Activated CD8-positive, alpha-beta memory T cell treated with anti-CD3 and anti-CD28 coated beads for 4 hours (primary cell): ENCODE results near the gene ST6GALNAC3.
A peak's percentile ranks its signal among the peaks of the same experiment; 100 is the strongest.

Source experiments
- DNase-seq, 2 donors: peaks; one replicate each; pipeline ENCODE4 v3.0.0-alpha.2; 2020; ENCODE audit warnings: low read depth in 2 of 2

Gene ST6GALNAC3

DNA sequence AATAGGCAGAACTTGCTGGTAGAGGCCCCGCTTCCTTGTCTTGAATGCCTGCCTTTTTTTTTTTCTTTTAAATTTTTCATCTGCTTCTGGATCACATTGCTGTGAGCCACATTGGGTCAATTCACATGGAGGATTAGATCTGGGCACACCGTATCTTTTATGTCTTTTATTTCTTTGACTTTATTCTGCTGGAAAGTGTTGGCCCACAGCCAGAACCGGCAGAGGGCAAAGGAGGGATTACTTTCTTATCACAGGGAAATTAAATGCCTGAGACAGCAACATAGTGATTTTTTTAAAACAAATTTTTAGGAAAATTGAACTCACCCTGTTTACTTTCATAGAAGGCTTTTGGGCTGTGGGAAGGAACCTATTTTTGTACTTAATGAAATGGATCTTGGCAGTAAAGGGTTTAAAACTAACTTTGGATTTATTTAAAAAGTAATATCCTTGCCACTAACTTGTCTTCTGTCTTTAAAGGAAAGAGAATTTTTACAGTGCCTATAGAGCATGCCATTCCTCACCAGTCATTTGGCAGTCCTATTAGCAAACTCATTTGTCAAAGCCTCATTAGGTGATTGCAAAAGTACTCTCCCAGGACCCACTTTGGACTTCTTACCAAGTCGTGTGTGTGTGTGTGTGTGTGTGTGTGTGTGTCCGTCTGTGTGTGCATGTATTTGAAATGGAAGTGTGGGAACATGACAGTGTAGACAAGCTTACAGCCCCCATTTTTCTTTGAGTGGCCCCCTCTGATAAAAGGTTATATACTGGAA, 68.4 kb downstream of the ST6GALNAC3 start:
- DNase-seq, result no peak

DNA sequence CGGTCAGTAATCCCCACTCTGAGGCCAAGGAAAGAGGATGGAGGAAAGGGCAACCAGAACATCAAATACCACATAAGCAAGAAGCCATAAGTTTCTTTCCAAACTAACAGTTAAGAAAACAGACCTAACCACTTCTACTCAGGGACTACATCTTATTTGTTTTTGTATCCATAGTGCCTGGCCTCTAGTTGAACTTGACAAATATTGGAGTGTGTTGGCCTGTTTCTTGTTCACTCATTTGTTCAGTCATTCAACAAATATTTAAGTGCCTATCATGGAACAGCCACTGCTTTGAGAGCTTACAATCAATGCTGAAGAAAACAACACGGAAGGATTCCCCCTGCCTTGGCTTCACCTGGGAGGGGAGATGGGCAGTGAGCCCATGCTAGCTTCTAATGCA, 69.7 kb downstream of the ST6GALNAC3 start:
- no peak for DNase-seq

DNA sequence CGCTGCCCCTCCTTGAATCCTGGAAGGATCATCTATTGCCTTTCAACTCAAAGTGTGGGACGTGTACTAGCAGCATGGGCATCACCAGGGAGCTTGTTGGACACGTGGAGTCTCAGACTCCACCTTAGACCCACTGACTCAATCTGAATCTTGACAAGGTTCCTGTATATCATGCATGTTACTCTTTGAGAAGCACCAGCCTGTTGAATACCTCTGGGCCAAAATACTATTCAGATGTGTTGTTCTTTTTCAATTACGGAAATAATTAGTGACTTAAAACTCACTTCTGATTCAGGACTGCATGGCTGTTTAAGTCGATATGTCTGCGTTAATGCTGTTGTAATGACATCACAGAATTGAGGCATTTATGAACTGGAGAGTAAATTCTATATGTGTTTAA, 70.8 kb downstream of the ST6GALNAC3 start:
- no peak for DNase-seq

DNA sequence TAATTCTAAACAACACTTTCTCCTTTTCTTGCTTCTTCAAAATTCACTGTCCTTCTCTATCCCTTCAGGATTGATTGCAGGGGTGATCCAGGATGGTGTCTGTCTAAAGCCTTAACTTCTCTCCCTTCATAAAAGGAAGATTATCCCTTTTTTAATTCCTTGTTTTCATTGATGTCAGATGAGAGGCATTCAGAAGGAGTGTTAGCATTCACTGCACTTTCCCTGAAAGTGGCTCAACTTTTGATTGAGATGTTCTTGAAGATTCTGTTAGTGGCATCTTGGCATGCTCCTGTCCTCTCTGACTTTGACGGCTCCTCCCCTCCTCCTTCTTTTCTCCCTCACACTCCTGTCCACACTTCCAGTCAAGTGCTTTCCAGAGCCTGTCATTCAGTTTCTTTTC, 71.6 kb downstream of the ST6GALNAC3 start:
- no peak for DNase-seq

DNA sequence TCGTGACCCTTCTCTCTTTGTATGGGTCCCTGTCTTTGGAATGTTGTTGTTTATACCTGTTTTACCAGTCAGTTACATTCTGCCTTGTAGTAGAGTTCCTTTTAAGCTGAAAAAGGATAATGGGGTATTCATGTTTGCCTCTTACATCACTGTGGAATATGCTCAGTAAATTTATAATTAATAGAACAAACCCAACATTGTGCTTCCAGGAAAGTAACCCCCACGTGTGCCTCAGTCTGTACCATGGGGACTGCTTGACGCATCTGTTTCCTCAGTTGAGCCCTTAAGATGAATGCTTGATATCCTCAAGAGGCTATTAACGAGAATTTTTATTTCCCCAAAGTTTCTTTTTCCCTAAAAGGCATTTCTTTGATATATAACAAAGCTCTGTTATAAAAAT, 73.4 kb downstream of the ST6GALNAC3 start:
- no peak for DNase-seq

DNA sequence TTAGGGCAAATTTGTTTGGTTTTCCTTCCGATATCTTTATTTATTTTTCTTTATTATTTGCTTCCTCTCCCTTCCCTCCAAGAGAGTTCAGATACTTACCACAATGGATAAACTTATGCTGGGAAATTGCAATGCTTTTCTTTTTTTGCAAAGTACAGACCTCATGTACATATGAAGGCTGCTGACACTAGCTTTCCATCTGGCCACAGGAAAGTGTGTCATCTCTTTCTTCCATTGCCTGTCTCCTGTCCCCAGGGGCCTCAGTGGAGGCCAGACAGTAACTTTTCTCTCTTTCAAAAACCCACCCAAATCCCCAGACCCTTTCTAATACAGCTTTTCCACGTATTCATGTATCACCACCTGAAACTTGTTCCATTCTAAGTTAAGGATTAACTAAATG, 73.9 kb downstream of the ST6GALNAC3 start:
- no peak for DNase-seq

DNA sequence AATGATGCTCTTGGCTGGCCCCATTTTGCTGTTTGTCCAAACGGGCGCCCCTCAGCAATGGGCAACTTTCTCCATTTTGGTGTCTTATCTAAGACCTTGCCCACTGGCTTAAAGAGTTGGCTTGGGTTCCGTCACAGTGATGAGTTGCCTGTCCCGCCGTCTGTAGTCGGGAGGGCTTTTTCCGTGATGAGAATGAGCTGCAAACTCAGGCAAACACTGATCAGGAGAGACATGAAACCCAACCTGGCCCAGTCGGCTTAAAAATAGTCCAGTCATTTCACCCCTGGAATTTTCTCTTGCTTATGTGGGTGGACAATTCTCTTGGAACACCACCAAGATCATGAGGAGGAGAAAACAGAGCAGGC, 79.3 kb downstream of the ST6GALNAC3 start:
- no peak for DNase-seq

DNA sequence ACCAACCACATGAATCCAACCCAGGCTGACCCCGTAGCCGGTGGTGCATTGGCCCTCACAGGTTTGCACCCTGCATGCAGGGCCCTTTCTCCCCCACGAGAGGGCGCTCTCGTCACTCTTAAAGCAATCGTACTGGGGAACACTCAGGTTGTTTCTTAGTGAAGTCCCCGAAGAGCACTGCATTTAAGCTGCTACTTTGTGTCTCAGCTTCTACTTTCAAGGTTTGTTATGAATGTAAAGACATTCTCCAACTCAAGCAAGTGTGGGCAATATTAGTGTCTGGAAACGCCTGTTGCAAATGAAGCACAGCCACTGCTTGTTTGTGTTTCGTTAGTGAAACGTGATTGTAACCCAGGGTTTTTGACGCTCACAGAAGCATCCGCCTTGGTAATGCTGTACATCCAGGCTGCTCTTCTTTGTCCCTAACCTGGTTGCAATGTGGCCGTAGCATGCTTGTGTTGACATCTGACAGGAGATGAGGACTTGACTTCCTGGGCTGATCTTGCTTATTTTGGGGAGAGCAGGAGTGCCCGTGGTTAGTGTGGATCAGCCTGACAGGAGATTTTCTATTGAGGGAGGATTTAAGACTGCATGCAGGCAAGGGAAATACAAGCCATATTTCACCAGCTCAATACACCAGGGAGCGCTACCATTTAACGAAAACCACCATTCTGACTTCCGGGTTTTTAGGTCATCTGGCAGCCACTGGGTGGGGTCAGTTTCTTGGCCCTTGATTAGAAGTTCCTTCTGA, 79.8 kb downstream of the ST6GALNAC3 start:
- DNase-seq, result peak; percentile 56 to 58

DNA sequence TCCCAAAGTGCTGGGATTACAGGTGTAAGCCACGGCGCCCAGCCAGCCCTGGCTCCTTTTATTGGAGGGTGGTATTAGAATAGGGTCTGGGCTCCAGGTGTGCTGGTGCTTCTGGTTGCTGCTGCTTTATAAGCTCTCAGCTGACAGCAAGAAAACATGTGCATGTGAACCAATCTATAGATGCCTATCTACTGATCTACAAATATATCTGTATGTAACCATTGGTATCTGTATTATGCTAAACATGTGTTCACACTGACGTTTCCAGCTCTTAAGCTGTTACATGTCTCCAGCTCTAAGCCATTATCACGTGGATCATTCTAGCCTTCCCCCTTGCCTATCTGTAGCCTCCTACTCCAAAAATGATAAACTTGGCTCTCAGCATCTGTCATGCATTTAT, 82.4 kb downstream of the ST6GALNAC3 start:
- DNase-seq, result no peak

DNA sequence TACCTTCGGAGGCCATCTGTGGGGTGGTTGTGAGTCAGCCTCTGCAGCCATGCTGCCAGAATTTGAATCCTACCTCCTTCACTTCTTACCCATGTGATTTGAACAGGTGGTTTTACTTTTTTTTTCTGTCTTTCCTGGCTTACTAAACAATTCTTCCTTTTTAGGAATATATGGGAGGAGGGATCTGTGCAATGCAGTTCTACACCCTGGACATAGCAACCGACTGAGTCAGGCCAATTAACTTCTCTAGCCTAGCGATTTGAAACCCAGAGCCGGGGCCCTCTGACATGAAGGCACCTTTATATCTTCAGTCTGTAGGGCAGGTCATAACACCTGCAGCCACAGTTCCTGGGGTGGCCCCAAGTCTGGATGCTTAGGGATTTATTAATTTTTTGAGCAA, 83.6 kb downstream of the ST6GALNAC3 start:
- no peak for DNase-seq

DNA sequence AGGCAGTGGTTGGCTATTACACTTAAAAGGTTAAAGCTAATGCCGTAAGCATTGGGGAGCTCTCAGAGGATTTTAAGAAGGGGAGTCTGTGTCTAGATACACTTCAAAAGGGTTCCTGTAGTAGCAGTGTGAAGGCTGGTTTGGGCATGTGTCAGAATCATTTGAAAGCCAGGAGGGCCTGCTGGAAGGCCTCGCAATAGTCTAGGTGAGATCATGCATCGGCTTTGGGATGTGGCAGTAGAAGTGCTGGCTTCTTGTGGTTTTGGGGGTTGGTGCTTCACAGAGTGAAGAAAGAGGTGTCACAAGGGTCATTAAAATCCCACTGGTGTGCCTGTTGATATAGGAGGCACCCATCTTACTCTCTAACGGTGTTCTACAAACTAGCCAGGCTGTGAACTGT, 85.7 kb downstream of the ST6GALNAC3 start:
- no peak for DNase-seq

DNA sequence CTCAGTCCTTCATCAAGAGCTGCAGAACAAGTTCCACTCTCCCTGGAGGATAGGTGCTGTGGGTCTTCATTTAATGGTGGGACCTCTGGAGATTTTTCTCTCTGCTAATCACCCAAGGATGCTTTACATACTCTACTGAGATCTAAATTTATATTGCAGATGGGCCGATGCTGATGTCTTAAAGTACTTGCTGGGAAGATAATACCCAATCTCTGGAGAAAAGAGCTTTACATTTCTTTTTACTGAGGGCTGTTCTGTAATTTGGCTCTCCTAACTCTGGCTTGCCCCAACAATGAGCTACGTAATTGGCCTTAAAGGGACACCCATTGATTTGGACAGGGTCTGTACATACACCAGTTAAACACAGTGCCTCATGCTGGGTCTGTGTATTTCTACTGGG, 86.9 kb downstream of the ST6GALNAC3 start:
- no peak for DNase-seq

DNA sequence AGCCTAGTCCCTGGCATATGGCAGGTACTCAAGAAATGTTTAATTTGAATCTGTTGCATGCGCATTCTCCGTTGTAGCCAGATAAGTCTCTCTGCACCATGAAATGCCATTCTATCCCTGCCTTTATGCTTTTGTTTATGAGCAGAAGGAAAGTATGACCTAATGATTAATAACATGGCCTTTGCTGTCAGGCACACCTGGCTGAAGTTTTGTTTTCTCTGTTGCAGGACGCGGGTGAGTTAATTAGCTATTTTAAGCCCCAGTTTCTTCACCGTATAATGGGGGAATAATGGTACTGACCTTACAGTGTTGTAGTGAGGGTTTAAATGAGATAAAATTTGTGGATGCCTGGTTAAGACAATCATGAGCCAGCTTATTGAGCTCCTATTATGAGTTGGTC, 87.7 kb downstream of the ST6GALNAC3 start:
- no peak for DNase-seq

DNA sequence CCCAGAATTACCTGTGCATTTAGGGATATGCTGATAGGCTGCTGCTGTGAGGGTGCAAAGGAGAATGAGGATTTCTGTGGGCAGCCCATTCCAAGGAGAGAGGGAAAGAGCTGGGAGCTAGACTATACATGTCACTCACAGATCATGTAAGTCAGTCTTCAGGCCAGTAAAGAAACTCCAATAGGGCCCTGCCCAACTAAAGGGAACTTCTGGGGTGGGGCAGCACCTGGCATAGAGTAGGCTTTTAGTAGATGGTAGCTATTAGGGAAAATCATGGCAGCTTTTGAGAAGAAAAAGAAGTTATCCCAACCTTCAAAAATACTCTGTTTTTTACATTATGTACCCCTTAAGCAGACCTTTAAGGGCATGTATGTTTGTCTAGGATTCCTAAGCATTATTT, 89.6 kb downstream of the ST6GALNAC3 start:
- DNase-seq, result no peak

DNA sequence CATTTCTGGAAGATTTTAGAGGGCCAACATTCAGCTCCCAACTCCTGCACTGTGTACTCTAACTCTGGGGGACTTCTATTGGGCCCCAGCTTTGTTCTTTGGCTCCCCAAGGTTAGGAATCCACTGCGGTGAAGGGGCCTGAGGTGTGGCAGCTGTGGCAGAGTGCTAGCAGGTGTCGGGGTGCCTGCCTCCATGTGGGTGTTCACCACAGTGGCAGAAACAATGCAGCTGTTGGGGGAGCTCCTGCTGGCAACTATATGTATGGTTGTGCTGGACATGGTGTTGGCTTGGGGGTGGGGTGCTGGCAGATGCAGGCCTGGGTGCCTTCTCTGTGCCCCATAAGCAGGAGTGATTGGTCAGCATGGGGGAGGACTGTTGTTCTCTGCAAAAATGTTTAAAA, 95.5 kb downstream of the ST6GALNAC3 start:
- no peak for DNase-seq

DNA sequence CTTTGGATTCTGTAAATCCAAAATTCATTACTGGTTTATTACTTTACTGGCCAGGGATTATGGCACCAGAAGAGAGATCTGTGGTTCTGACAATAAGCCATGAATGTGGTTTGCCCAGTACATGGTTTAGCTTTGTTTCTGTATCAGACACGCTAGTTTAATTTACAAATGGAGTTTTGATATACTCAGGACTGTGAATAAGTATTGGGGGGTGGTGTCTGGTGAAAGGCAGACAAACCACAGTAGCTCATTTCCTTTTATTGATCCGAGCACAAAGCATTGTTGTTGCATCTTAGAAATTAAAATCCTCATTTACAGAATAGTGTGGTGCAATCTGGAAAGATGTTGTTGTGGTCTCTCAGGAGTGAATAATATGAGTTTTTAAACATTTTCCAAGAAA, 96.0 kb downstream of the ST6GALNAC3 start:
- DNase-seq, result no peak

DNA sequence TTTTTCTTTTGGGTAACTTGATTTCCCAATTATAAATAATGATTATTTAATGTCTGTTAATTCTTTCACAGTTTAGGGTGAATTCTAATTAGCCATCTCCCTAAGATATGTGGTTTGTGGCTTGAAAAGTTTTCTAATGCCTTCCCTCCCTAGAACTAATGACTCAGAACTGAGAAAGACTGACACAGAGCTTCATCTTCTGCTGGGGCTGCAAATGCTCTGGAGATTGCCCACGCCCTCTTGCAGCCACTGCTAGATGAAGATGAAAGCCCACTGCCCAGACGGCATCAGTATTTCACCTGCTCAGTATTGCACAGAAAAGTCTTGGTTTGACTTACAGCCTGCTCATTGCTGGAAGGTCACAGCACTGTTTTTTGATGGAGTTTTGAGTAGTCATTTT, 101.5 kb downstream of the ST6GALNAC3 start:
- DNase-seq, result no peak

DNA sequence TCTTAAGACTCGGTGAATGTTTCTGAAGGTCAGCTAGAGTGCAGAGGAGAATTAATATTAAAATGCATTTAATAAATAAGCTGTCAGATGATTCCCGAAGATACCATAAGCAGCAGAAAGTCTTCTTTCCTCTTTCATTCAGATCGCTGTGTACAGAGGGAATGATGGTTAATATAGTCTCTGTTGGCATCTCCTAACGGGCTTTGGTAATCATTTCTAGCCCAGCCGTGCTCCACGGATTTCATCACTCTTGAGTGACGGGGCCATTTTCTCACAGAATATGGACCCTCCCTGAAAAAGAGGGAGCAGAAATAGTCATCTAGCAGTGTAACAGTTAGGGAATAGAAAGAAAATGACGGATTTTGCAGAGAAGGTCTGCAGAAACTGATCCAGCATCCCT, 103.1 kb downstream of the ST6GALNAC3 start:
- DNase-seq, result no peak

DNA sequence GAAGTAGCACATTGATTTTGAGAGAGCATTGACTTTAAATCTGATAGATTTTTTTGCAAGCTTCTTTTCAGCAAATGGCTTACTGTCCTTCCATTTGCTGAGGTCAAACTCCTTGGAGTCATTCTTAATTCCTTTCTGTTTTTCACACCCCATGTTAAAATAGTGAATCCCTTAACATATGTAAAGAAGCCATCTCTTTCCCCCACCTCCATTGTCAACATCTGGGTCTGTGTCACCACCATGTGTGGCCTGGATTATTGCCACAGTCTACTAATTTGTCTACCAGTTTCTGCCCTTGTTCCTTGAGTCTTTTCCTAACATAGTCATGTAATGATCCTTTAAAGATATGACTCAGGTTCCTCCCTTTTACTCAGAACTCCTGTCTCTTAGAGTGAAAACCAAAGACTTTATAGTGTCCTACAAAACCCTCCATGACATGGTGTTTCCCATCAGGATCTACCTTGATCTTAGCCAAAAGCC, 104.7 kb downstream of the ST6GALNAC3 start:
- no peak for DNase-seq

DNA sequence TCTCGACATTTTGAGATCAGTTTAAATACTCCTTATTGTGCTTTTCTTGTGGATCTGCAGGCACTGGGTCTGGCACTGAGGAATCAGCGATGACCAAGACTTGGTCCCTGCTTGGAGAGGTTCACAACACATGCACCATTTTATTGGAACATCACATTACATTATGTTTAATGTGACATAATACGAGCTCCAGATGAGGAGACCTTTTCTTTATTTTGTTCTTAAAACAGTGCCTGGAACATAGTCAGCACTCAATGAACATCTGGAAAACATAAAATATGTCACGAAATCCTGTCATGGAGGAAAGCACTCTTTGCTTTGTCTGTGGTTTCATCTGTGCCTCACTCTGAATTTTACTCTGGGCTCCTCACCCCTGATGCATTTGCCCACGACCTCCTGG, 110.7 kb downstream of the ST6GALNAC3 start:
- no peak for DNase-seq

DNA sequence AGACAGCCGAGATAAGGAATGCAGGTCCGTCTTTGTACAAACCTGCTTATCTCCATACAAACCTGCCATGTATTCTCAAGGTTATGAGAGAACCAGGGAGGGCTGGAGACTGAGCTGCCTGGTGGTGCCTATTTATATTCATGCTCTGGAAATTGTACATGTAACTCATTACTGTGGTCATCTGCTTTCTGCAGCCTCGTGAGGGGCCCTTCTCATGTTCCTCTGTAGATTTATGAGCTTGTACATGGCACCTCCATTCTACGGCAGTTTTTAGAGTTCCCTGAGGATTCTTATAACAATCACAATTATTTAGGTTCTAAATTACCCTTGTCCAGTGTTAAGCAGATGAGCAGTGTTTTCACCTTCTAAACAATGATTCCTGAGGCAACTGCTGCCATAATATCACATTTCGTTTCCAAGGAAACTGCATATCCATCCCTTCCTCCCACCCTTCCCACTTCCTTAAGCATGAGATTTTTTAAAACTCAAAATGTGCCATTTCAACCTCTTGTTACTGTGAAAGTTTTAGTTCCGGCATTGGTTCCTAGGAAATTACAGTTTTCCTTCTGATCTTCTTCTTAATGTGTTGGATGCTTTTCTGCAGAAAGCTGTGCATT, 112.1 kb downstream of the ST6GALNAC3 start:
- no peak for DNase-seq

DNA sequence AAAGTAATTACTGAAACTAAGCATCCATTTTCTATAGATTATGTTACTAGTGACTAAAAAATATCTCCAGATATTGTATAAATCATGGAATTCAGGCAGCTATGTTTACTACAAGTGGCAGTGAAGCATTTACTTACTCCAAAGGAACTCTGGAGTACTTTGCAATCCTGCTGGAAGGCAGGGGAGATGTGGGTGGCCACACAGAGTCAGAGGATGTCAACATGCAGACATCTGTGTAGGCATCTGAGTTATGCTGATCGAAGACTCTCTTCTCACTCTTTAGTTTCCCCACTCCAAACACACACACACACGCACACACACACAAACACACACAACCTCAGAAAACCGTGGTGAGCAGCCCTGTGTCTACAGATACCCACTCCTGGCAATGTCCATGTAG, 112.9 kb downstream of the ST6GALNAC3 start:
- DNase-seq, result no peak

DNA sequence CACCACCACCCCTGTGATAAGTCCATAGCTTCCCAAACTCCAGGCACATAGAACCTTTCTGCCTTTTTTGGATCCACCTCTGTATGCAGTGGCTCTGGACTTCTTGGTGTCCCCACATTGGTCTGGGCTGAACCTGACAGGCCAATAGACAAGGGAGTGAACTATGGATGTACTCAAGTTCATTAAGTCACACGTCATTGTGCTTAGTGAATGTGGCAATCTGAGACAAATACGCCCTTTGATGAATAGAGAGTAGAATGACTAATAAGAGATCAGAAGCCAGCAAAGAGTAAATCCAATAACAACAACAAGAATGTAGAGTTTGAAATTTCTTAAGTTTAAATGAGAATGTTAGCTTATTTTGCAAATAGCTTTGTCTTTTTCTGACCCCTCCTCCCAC, 114.8 kb downstream of the ST6GALNAC3 start:
- DNase-seq, result no peak
